ENCODE data around the gene KMT2C. TPM values are rescaled to one million over a fixed set of nuclear protein-coding genes. Genes with fewer than 3 reads are reported as not detected.

The KMT2C gene
- total RNA-seq, 1 donor, result 36.2 TPM

GRCh38 chr7:152142976-152143595, 292.7 kb downstream of the KMT2C start:
- Histone ChIP-seq H2AFZ (ENCODE audit: low read length) (no peak overlapping the region), H4K20me1 (ENCODE audit: insufficient read depth, low read length) (peaks cover 74% of the 10 kb centered on the region), H3K27me3 (ENCODE audit: insufficient read depth, low read length) (no peaks in the 10 kb centered on the region), H3K4me2 (ENCODE audit: insufficient read depth, low read length) (no peak overlapping the region), H3K9me3 (ENCODE audit: low read depth, low read length) (no peaks in the 10 kb centered on the region), H3K27ac (ENCODE audit: low read depth, low read length) (no peak overlapping the region), H3K4me1 (ENCODE audit: insufficient read depth, low read length) (peaks cover 16% of the 10 kb centered on the region), H3K36me3 (ENCODE audit: insufficient read depth, low read length) (peaks cover 68% of the 10 kb centered on the region), H3K79me2 (ENCODE audit: insufficient read depth, low read length) (no peaks in the 10 kb centered on the region), H3K4me3 (ENCODE audit: insufficient read depth, low read length) (no peak overlapping the region)
- TF ChIP-seq CTCF (IDR thresholded peaks at IDR 0.05; ENCODE audit: extremely low read depth, low read depth, low read length), result no peak
- no peak for DNase-seq (ENCODE audit: insufficient read length, low spot score, missing footprints)

GRCh38 chr7:152140560-152140959, 295.2 kb downstream of the KMT2C start:
- H3K4me1 ChIP-seq (ENCODE audit: insufficient read depth, low read length), result peaks cover 25% of the 10 kb centered on the region
- no peak overlapping the region for H3K27ac ChIP-seq (ENCODE audit: low read depth, low read length)
- H3K27me3 ChIP-seq (ENCODE audit: insufficient read depth, low read length), result no peaks in the 10 kb centered on the region
- no peaks in the 10 kb centered on the region for H3K9me3 ChIP-seq (ENCODE audit: low read depth, low read length)
- H2AFZ ChIP-seq (ENCODE audit: low read length), result no peak overlapping the region
- no peaks in the 10 kb centered on the region for H3K79me2 ChIP-seq (ENCODE audit: insufficient read depth, low read length)
- no peak for DNase-seq (ENCODE audit: insufficient read length, low spot score, missing footprints)
- H3K36me3 ChIP-seq (ENCODE audit: insufficient read depth, low read length), result peaks cover 62% of the 10 kb centered on the region
- no peak overlapping the region for H3K4me2 ChIP-seq (ENCODE audit: insufficient read depth, low read length)
- H4K20me1 ChIP-seq (ENCODE audit: insufficient read depth, low read length), result peaks cover 63% of the 10 kb centered on the region
- no peak overlapping the region for H3K4me3 ChIP-seq (ENCODE audit: insufficient read depth, low read length)
- no peak for TF ChIP-seq CTCF (IDR thresholded peaks at IDR 0.05; ENCODE audit: extremely low read depth, low read depth, low read length)

GRCh38 chr7:152140067-152140466, 295.7 kb downstream of the KMT2C start:
- TF ChIP-seq CTCF (IDR thresholded peaks at IDR 0.05; ENCODE audit: extremely low read depth, low read depth, low read length), result no peak
- H3K4me1 ChIP-seq (ENCODE audit: insufficient read depth, low read length), result peaks cover 20% of the 10 kb centered on the region
- H3K27ac ChIP-seq (ENCODE audit: low read depth, low read length), result no peak overlapping the region
- H3K9me3 ChIP-seq (ENCODE audit: low read depth, low read length), result no peaks in the 10 kb centered on the region
- peaks cover 58% of the 10 kb centered on the region for H3K36me3 ChIP-seq (ENCODE audit: insufficient read depth, low read length)
- H3K79me2 ChIP-seq (ENCODE audit: insufficient read depth, low read length), result no peaks in the 10 kb centered on the region
- no peaks in the 10 kb centered on the region for H3K27me3 ChIP-seq (ENCODE audit: insufficient read depth, low read length)
- no peak overlapping the region for H2AFZ ChIP-seq (ENCODE audit: low read length)
- H3K4me2 ChIP-seq (ENCODE audit: insufficient read depth, low read length), result no peak overlapping the region
- peaks cover 58% of the 10 kb centered on the region for H4K20me1 ChIP-seq (ENCODE audit: insufficient read depth, low read length)
- H3K4me3 ChIP-seq (ENCODE audit: insufficient read depth, low read length), result no peak overlapping the region
- DNase-seq (ENCODE audit: insufficient read length, low spot score, missing footprints), result no peak

- H4K20me1 ChIP-seq (ENCODE audit: insufficient read depth, low read length), result peaks cover 32% of the 10 kb centered on the region
- no peaks in the 10 kb centered on the region for H3K9me3 ChIP-seq (ENCODE audit: low read depth, low read length)
- no peak overlapping the region for H3K27ac ChIP-seq (ENCODE audit: low read depth, low read length)
- no peaks in the 10 kb centered on the region for H3K79me2 ChIP-seq (ENCODE audit: insufficient read depth, low read length)
- H3K36me3 ChIP-seq (ENCODE audit: insufficient read depth, low read length), result peaks cover 38% of the 10 kb centered on the region
- no peak for TF ChIP-seq CTCF (IDR thresholded peaks at IDR 0.05; ENCODE audit: extremely low read depth, low read depth, low read length)
- DNase-seq (ENCODE audit: insufficient read length, low spot score, missing footprints), result no peak
- no peak overlapping the region for H3K4me2 ChIP-seq (ENCODE audit: insufficient read depth, low read length)
- H3K4me1 ChIP-seq (ENCODE audit: insufficient read depth, low read length), result peaks cover 18% of the 10 kb centered on the region
- no peaks in the 10 kb centered on the region for H3K27me3 ChIP-seq (ENCODE audit: insufficient read depth, low read length)
- no peak overlapping the region for H2AFZ ChIP-seq (ENCODE audit: low read length)
- H3K4me3 ChIP-seq (ENCODE audit: insufficient read depth, low read length), result no peak overlapping the region
Measured at GRCh38 chr7:152137476-152138025, 298.3 kb downstream of the KMT2C start.
